ENCODE measurements around the gene CEP76.

CEP76 gene

DNA sequence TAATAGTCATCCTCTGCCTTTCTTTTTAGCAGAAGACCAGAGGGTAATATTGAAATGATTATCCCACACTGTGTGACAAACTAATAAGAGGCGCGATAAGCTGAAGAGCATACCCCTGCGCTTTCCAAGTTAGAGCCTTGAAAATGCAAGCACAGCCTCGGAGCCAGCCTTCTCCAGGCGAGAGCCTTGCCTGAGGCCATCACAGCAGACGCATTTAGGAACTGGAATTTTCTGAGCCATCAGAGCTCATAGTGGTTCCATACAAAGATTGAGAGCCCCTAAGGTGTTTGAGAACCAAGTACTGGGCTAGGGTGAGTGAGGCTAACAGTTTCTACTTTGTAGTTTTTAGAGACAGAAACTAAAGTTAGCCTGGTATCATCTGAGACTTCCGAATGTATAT is 20.2 kb upstream of the CEP76 start:
- Histone ChIP-seq H3K79me2 (ENCODE audit: low read length) (no peaks in the 10 kb centered on the region), H3K9me2 (replicated peaks; ENCODE audit: insufficient read depth, low read length) (no peaks in the 10 kb centered on the region), H3K9me3 (replicated peaks; ENCODE audit: insufficient read depth, low read length) (no peaks in the 10 kb centered on the region), H3K27me3 (replicated peaks; ENCODE audit: insufficient read depth, low read length) (no peaks in the 10 kb centered on the region), H3K27ac (ENCODE audit: low read length) (no peak overlapping the region), H3K9ac (ENCODE audit: low read length) (no peak overlapping the region), H3K4me1 (ENCODE audit: low read length) (no peaks in the 10 kb centered on the region), H3K4me3 (ENCODE audit: low read length) (no peak overlapping the region), H3K36me3 (replicated peaks; ENCODE audit: insufficient read depth, low read length) (peaks cover 3% of the 10 kb centered on the region; the same call in 1 of the 2 replicates), H2AFZ (ENCODE audit: low read length) (no peak overlapping the region), H3F3A (ENCODE audit: insufficient read depth, low read length) (0 out of 2 replicates have a peak, but pooled peaks cover 4% of the 10 kb centered on the region), H4K20me1 (ENCODE audit: insufficient read depth, low read length) (no peaks in the 10 kb centered on the region), H3K4me2 (ENCODE audit: low read depth, low read length) (no peak overlapping the region)
- no peak for DNase-seq
- TF ChIP-seq EZH2phosphoT487 (IDR thresholded peaks at IDR 0.05; ENCODE audit: low read length): no peak

DNA sequence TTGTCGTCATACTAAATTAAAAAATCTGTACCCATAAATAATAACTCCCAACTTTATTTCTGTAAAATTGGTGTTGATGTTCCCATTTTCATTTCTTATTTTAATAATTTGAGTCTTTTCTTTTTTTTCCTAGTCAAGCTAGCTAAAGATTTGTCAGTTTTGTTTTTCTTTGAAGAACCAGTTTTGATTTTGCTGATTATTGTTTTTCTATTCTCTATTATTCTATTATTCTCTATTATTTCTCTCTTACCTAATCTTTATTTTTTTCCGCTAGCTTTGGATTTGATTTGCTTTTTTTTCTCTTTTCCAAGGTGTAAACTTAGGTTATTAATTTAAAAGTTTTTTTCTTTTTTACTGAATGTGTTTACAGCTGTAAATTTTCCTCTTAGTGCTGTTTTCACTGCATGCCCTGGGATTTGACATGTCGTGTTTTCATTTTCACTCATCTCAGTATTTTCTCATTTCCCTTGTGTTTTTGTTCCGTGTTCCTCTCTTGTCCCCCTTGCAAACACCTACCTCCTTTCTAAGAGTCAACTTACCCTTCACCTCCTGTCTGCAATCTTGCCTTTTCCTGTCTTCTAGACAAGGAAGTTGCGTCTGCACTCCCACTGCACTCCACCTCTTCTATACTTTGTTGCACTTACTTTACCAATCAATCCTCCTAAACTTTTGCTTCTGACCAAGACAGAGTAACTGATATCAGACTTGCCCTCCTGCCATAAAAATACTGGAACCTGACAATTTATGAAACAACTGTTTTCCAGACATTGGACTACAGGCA is 19.2 kb upstream of the CEP76 start:
- no peaks in the 10 kb centered on the region for H3K9me3 ChIP-seq (replicated peaks; ENCODE audit: insufficient read depth, low read length)
- H3K9me2 ChIP-seq (replicated peaks; ENCODE audit: insufficient read depth, low read length): no peaks in the 10 kb centered on the region
- no peak for TF ChIP-seq EZH2phosphoT487 (IDR thresholded peaks at IDR 0.05; ENCODE audit: low read length)
- TF ChIP-seq, protein P1, sequence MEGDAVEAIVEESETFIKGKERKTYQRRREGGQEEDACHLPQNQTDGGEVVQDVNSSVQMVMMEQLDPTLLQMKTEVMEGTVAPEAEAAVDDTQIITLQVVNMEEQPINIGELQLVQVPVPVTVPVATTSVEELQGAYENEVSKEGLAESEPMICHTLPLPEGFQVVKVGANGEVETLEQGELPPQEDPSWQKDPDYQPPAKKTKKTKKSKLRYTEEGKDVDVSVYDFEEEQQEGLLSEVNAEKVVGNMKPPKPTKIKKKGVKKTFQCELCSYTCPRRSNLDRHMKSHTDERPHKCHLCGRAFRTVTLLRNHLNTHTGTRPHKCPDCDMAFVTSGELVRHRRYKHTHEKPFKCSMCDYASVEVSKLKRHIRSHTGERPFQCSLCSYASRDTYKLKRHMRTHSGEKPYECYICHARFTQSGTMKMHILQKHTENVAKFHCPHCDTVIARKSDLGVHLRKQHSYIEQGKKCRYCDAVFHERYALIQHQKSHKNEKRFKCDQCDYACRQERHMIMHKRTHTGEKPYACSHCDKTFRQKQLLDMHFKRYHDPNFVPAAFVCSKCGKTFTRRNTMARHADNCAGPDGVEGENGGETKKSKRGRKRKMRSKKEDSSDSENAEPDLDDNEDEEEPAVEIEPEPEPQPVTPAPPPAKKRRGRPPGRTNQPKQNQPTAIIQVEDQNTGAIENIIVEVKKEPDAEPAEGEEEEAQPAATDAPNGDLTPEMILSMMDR (IDR thresholded peaks at IDR 0.05; ENCODE audit: low read length): no peak
- TF ChIP-seq EZH2 (optimal IDR thresholded peaks at IDR 0.05; ENCODE audit: low read depth, low read length): no peak
- H3K79me2 ChIP-seq (ENCODE audit: low read length): no peaks in the 10 kb centered on the region
- no peak overlapping the region for H3K27ac ChIP-seq (ENCODE audit: low read length)
- H4K20me1 ChIP-seq (ENCODE audit: insufficient read depth, low read length): no peaks in the 10 kb centered on the region
- no peak for DNase-seq
- H3K9ac ChIP-seq (ENCODE audit: low read length): no peak overlapping the region
- H3F3A ChIP-seq (ENCODE audit: insufficient read depth, low read length): 0 out of 2 replicates have a peak, but pooled peaks cover 4% of the 10 kb centered on the region
- peaks cover 3% of the 10 kb centered on the region; the same call in 1 of the 2 replicates for H3K36me3 ChIP-seq (replicated peaks; ENCODE audit: insufficient read depth, low read length)
- H2AFZ ChIP-seq (ENCODE audit: low read length): no peak overlapping the region
- no peaks in the 10 kb centered on the region for H3K4me1 ChIP-seq (ENCODE audit: low read length)
- no peak overlapping the region for H3K4me2 ChIP-seq (ENCODE audit: low read depth, low read length)
- no peak overlapping the region for H3K4me3 ChIP-seq (ENCODE audit: low read length)
- H3K27me3 ChIP-seq (replicated peaks; ENCODE audit: insufficient read depth, low read length): no peaks in the 10 kb centered on the region

DNA sequence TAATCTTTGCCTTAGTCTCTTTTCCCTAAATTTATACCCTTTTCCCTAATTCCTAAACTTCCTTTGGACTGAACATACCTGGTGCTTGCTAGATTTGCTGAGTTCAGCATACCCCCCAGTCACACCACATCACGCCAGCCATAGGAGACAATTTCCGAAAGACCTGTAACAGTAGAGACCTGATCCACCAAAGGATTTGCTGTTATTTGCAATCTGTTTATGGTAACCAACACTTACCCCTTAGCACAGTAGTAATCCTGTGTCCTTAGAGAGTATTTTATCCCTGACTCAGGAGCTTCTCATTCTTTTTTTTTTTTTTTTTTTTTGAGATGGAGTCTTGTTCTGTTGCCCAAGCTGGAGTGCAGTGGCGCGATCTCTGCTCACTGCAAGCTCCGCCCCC is 8.9 kb upstream of the CEP76 start:
- Histone ChIP-seq H2AFZ (ENCODE audit: low read length) (no peak overlapping the region), H3K4me1 (ENCODE audit: low read length) (no peaks in the 10 kb centered on the region), H3K79me2 (ENCODE audit: low read length) (peaks cover 14% of the 10 kb centered on the region), H4K20me1 (ENCODE audit: insufficient read depth, low read length) (no peaks in the 10 kb centered on the region), H3F3A (ENCODE audit: insufficient read depth, low read length) (no peaks in the 10 kb centered on the region), H3K4me2 (ENCODE audit: low read depth, low read length) (no peak overlapping the region), H3K9me3 (replicated peaks; ENCODE audit: insufficient read depth, low read length) (no peaks in the 10 kb centered on the region), H3K27me3 (replicated peaks; ENCODE audit: insufficient read depth, low read length) (no peaks in the 10 kb centered on the region), H3K9ac (ENCODE audit: low read length) (no peak overlapping the region), H3K27ac (ENCODE audit: low read length) (no peak overlapping the region), H3K36me3 (replicated peaks; ENCODE audit: insufficient read depth, low read length) (peaks cover 6% of the 10 kb centered on the region; the same call in 1 of the 2 replicates), H3K4me3 (ENCODE audit: low read length) (no peak overlapping the region), H3K9me2 (replicated peaks; ENCODE audit: insufficient read depth, low read length) (no peaks in the 10 kb centered on the region)
- TF ChIP-seq EZH2phosphoT487 (IDR thresholded peaks at IDR 0.05; ENCODE audit: low read length) (no peak), EZH2 (optimal IDR thresholded peaks at IDR 0.05; ENCODE audit: low read depth, low read length) (no peak)
- TF ChIP-seq, protein P1 (IDR thresholded peaks at IDR 0.05; ENCODE audit: low read length): no peak
- no peak for DNase-seq

DNA sequence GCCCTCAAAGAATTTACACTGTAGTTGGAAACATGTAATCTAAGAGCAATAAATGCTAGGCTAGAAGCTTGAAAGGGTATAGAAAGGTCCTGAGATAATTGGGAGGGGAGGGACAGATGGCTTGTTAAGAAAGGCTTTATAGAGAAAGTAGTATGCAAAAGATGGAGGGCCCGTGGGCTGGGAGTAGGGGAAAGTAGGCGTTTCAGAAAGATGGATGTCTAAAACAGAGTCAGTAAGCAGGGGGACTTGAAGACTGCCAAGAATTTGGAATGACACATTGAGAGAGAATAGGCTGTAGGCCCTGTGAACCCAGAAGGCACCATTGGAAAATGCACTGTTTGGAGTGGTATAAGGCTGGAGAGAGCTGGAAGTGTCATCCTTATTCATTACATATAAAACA is 1.1 kb upstream of the CEP76 start:
- Histone ChIP-seq H2AFZ (ENCODE audit: low read length) (peak overlapping the region; percentile 79; the same call in 1 of the 2 replicates), H3K36me3 (replicated peaks; ENCODE audit: insufficient read depth, low read length) (0 out of 2 replicates have a peak, but pooled peaks cover 4% of the 10 kb centered on the region), H4K20me1 (ENCODE audit: insufficient read depth, low read length) (peaks cover 3% of the 10 kb centered on the region; the same call in 1 of the 2 replicates)

More for the DNA sequence above, 1.1 kb upstream of the CEP76 start:
- Histone ChIP-seq H3K27ac (ENCODE audit: low read length) (peak overlapping the region; percentile 84; the same call in 1 of the 2 replicates), H3K9ac (ENCODE audit: low read length) (peak overlapping the region; percentile 96), H3K27me3 (replicated peaks; ENCODE audit: insufficient read depth, low read length) (no peaks in the 10 kb centered on the region), H3K4me2 (ENCODE audit: low read depth, low read length) (peak overlapping the region; percentile 77), H3F3A (ENCODE audit: insufficient read depth, low read length) (peaks cover 12% of the 10 kb centered on the region), H3K9me3 (replicated peaks; ENCODE audit: insufficient read depth, low read length) (no peaks in the 10 kb centered on the region), H3K4me1 (ENCODE audit: low read length) (peaks cover 17% of the 10 kb centered on the region), H3K79me2 (ENCODE audit: low read length) (peaks cover 59% of the 10 kb centered on the region), H3K9me2 (replicated peaks; ENCODE audit: insufficient read depth, low read length) (no peaks in the 10 kb centered on the region), H3K4me3 (ENCODE audit: low read length) (peak overlapping the region; percentile 86)
- no peak for TF ChIP-seq EZH2 (optimal IDR thresholded peaks at IDR 0.05; ENCODE audit: low read depth, low read length)
- TF ChIP-seq EZH2phosphoT487 (IDR thresholded peaks at IDR 0.05; ENCODE audit: low read length): no peak
- TF ChIP-seq, protein P1 (IDR thresholded peaks at IDR 0.05; ENCODE audit: low read length): no peak
- no peak for DNase-seq

All from MM.1S (cell line).